ENCODE data around the gene MTMR3.

- TF ChIP-seq CTCF (conservative IDR thresholded peaks at IDR 0.05; ENCODE audit: low read depth, low read length) (no peak), EZH2 (IDR thresholded peaks at IDR 0.05; ENCODE audit: low read length, unreplicated experiment) (no peak)
Measured at GRCh38 chr22:29842172-29842571, 40.8 kb upstream of the MTMR3 start.

Measured in PC-3 (cell line).